HepG2 (cell line): Measurements from ENCODE around the gene PSMC5. TPM values are rescaled to one million over a fixed set of nuclear protein-coding genes. Genes with fewer than 3 reads are reported as not detected.

Experiments used
- ELK4 ChIP-seq: sonication (generic); formaldehyde crosslinking; IDR thresholded peaks from 2 replicates; pipeline ENCODE4 v1.9.0; 2021; ENCODE audit warnings: missing genetic modification reagents, borderline replicate concordance
- EP300 ChIP-seq, 3 experiments: sonication (generic) in 1 of 3; formaldehyde crosslinking in 1 of 3; IDR thresholded peaks; 2 replicates each; pipeline versions ENCODE4 v1.5.1 to v1.6.1; 2011 to 2020; ENCODE audit warnings: low read depth in 2 of 3, low read length in 2 of 3, borderline replicate concordance in 1 of 3, improper control_type of control experiment in 1 of 3, mild to moderate bottlenecking in 1 of 3, missing genetic modification reagents in 1 of 3, moderate library complexity in 1 of 3
- ESRRA ChIP-seq: sonication (generic); formaldehyde crosslinking; IDR thresholded peaks from 2 replicates; pipeline ENCODE4 v1.5.1; 2020; ENCODE audit warnings: mild to moderate bottlenecking, low read depth, missing genetic modification reagents
- HMGXB4 ChIP-seq, 2 experiments: sonication (generic) in 1 of 2; formaldehyde crosslinking in 1 of 2; IDR thresholded peaks; 2 replicates each; pipeline versions ENCODE4 v1.4.0 to v1.6.1; 2018 to 2020; ENCODE audit warnings: missing genetic modification reagents in 2 of 2, borderline replicate concordance in 1 of 2, low read depth in 1 of 2, mild to moderate bottlenecking in 1 of 2, missing biosample characterization in 1 of 2
- HNF4A ChIP-seq: sonication (generic); formaldehyde crosslinking; IDR thresholded peaks from 2 replicates; pipeline ENCODE4 v1.4.0; 2020; ENCODE audit warnings: missing genetic modification reagents
- HNRNPUL1 ChIP-seq: fragments of 200-400 bp; formaldehyde crosslinking; IDR thresholded peaks from 2 replicates; pipeline ENCODE4 v1.6.1; 2017; ENCODE audit warnings: low read depth, mild to moderate bottlenecking, low read length, moderate library complexity
- IRF9 ChIP-seq: sonication (generic); formaldehyde crosslinking; IDR thresholded peaks from 2 replicates; pipeline ENCODE4 v1.8.0; 2022; ENCODE audit warnings: missing genetic modification reagents, mild to moderate bottlenecking, borderline replicate concordance
- PRDM15 ChIP-seq: sonication (generic); formaldehyde crosslinking; IDR thresholded peaks from 2 replicates; pipeline ENCODE4 v1.4.0; 2020; ENCODE audit warnings: missing genetic modification reagents
- RFX3 ChIP-seq: IDR thresholded peaks from 2 replicates; pipeline ENCODE4 v1.6.1; 2016; ENCODE audit warnings: missing biosample characterization, missing genetic modification reagents
- TIGD3 ChIP-seq: sonication (generic); formaldehyde crosslinking; IDR thresholded peaks from 2 replicates; pipeline ENCODE4 v1.5.1; 2020; ENCODE audit warnings: mild to moderate bottlenecking, missing genetic modification reagents, borderline replicate concordance
- ZNF24 ChIP-seq: fragments of 450-650 bp; IDR thresholded peaks from 2 replicates; pipeline ENCODE4 v1.6.1; 2017; ENCODE audit warnings: antibody characterized with exemption, mild to moderate bottlenecking
- ZNF326 ChIP-seq: sonication (generic); formaldehyde crosslinking; IDR thresholded peaks from 2 replicates; pipeline ENCODE4 v1.4.0; 2020; ENCODE audit warnings: missing genetic modification reagents, borderline replicate concordance
- ZNF350 ChIP-seq: sonication (generic); formaldehyde crosslinking; IDR thresholded peaks from 2 replicates; pipeline ENCODE4 v1.4.0; 2020; ENCODE audit warnings: mild to moderate bottlenecking, low read depth, missing genetic modification reagents, borderline replicate concordance
- ZNF503 ChIP-seq: sonication (generic); formaldehyde crosslinking; IDR thresholded peaks from 2 replicates; pipeline ENCODE4 v1.4.0; 2020; ENCODE audit warnings: missing genetic modification reagents
- polyA plus RNA-seq, 8 experiments: library from polyadenylated mRNA; depleted of rRNA in 3 of 8; stranded (reverse) in 7 of 8; unstranded in 1 of 8; fragments of >200 nt; fragmentation: Illumina TruSeq in 4 of 8; extraction: Trizol in 4 of 8; gene quantifications; 2 replicates each; pipeline versions ENCODE4 v1.2.1 to v1.2.3, GENCODE V29; 2011 to 2016; ENCODE audit warnings: low read depth in 4 of 8, missing spikeins in 1 of 8, mixed read lengths in 1 of 8; ENCODE audit not compliant: insufficient read depth in 1 of 8
- total RNA-seq, 5 experiments: library from RNA; depleted of rRNA; stranded (reverse); fragments of >200 nt; fragmentation: Illumina TruSeq; extraction: Trizol; gene quantifications; 2 replicates each; pipeline ENCODE4 v1.2.3, GENCODE V29; 2016; ENCODE audit warnings: low read depth in 1 of 5

PSMC5 gene
- total and polyA plus RNA-seq, 2 of the 13 experiments (the other 11 are each of a cell fraction or from before 2014, with no cell fraction given), result 35.3 to 128 TPM

- TF ChIP-seq ELK4 (peak; percentile 77; the same call in 1 of the 2 replicates), ZNF350 (peak; percentile 96), HMGXB4 (CRISPR knock-in tag; IDR thresholded peaks at IDR 0.05; ENCODE audit: borderline replicate concordance in 1 of 2, low read depth in 1 of 2) (peak; percentile 92 to 93), ESRRA (CRISPR knock-in tag) (peak; percentile 80), ZNF24 (peak; percentile 86), TIGD3 (peak; percentile 80; the same call in 1 of the 2 replicates), ZNF326 (CRISPR knock-in tag) (0 out of 2 replicates have a peak, but pooled peaks have one; percentile 73), EP300 (IDR thresholded peaks at IDR 0.05; ENCODE audit: low read depth in 2 of 2, low read length in 2 of 2) (peak; percentile 57 to 78; a peak in 3 of 4 replicates), EP300 (CRISPR knock-in tag; IDR thresholded peaks at IDR 0.05; ENCODE audit: borderline replicate concordance) (no peak), HNRNPUL1 (no peak; the same call in 1 of the 2 replicates), ZNF503 (CRISPR knock-in tag) (peak; percentile 91; the same call in 1 of the 2 replicates), RFX3 (CRISPR knock-in tag) (0 out of 2 replicates have a peak, but pooled peaks have one; percentile 12), PRDM15 (peak; percentile 99), HNF4A (CRISPR knock-in tag) (peak; percentile 58), IRF9 (CRISPR knock-in tag) (peak; percentile 63)
Observed at GRCh38 chr17:63842540-63843386, 15.5 kb downstream of the PSMC5 start, which contains the start of gene SMARCD2 (continued).
